NCI-H1417 (cell line): Measurements from ENCODE around the gene WNT6.

Experiments
- DNase-seq, 3 experiments: peaks; one replicate each; lab custom pipeline; 2025; lab: John Stamatoyannopoulos, UW

Gene WNT6

GRCh38 chr2:218857371-218858137 is 2.1 kb upstream of the WNT6 start:
- peak in 1 of 3 experiments; percentile 24 for DNase-seq

GRCh38 chr2:218858138-218858445 is 1.5 kb upstream of the WNT6 start:
- no peak for DNase-seq

- peak in 2 of 3 experiments; percentile 30 to 41 for DNase-seq
These were observed 692 bp upstream of the WNT6 start for GRCh38 chr2:218858671-218859555.

- peak in 1 of 3 experiments; percentile 28 for DNase-seq
These were observed 605 bp downstream of the WNT6 start for GRCh38 chr2:218859988-218860831.

GRCh38 chr2:218860950-218861381 is 1.4 kb downstream of the WNT6 start:
- peak in 2 of 3 experiments; percentile 19 to 54 for DNase-seq

GRCh38 chr2:218861645-218862318 is 2.2 kb downstream of the WNT6 start:
- no peak for DNase-seq

- no peak for DNase-seq
These were observed 3.5 kb downstream of the WNT6 start for GRCh38 chr2:218863021-218863520.

GRCh38 chr2:218865396-218865795 is 5.8 kb downstream of the WNT6 start:
- DNase-seq, result no peak

- DNase-seq, result no peak
These were observed 6.4 kb downstream of the WNT6 start for GRCh38 chr2:218865999-218866398.

- DNase-seq, result no peak
These were observed 8.3 kb downstream of the WNT6 start for GRCh38 chr2:218867900-218868299.

- no peak for DNase-seq
These were observed 9.5 kb downstream of the WNT6 start for GRCh38 chr2:218869064-218869463.

GRCh38 chr2:218870984-218871344 is 11.4 kb downstream of the WNT6 start:
- DNase-seq, result no peak

GRCh38 chr2:218871345-218872302 is 12.0 kb downstream of the WNT6 start:
- no peak for DNase-seq

- DNase-seq, result no peak
These were observed 13.2 kb downstream of the WNT6 start for GRCh38 chr2:218872645-218873358.

GRCh38 chr2:218873359-218874194 is 14.0 kb downstream of the WNT6 start:
- DNase-seq, result no peak

GRCh38 chr2:218875692-218876246 is 16.2 kb downstream of the WNT6 start:
- no peak for DNase-seq

GRCh38 chr2:218876562-218877219 is 17.1 kb downstream of the WNT6 start:
- DNase-seq, result peak; percentile 57 to 91 (median 66)

GRCh38 chr2:218877331-218877730 is 17.7 kb downstream of the WNT6 start:
- no peak for DNase-seq
